ENCODE results near the gene CTU1. TPM values are rescaled to one million over a fixed set of nuclear protein-coding genes. Genes with fewer than 3 reads are reported as not detected.

CTU1 gene
- total RNA-seq, 2 donors from 2014 or later: 4.9 to 12.5 TPM

GRCh38 chr19:51083181-51083580 is 25.0 kb downstream of the CTU1 start:
- DNase-seq (ENCODE audit: low spot score) (no peak), ATAC-seq (ENCODE audit: insufficient number of reproducible peaks, low FRiP score, low read depth) (no peak)
- H3K9me3 ChIP-seq: no peaks in the 10 kb centered on the region
- no peaks in the 10 kb centered on the region for H3K36me3 ChIP-seq
- no peaks in the 10 kb centered on the region for H3K4me1 ChIP-seq (ENCODE audit: control insufficient read depth in 1 of 2, low read depth in 2 of 2)
- TF ChIP-seq CTCF (IDR thresholded peaks at IDR 0.05): no peak
- H3K27ac ChIP-seq: no peak overlapping the region
- H3K4me3 ChIP-seq: no peak overlapping the region
- no peaks in the 10 kb centered on the region for H3K27me3 ChIP-seq (replicated peaks; ENCODE audit: insufficient read depth)

- Histone ChIP-seq H3K9me3 (no peaks in the 10 kb centered on the region), H3K27ac (no peak within 1 kb of the TSS), H3K36me3 (no peaks in the 10 kb centered on the region), H3K27me3 (replicated peaks; ENCODE audit: insufficient read depth) (no peaks in the 10 kb centered on the region), H3K4me3 (no peak within 1 kb of the TSS), H3K4me1 (ENCODE audit: control insufficient read depth in 1 of 2, low read depth in 2 of 2) (no peaks in the 10 kb centered on the region)
- ATAC-seq (ENCODE audit: insufficient number of reproducible peaks, low FRiP score, low read depth) (no peak), DNase-seq (ENCODE audit: low spot score) (no peak)
- no peak for TF ChIP-seq CTCF (IDR thresholded peaks at IDR 0.05)
These were observed 25.6 kb downstream of the CTU1 start, which contains the start of gene KLK14 for GRCh38 chr19:51082611-51083010. Gene KLK14, minus strand, starts transcription at chr19:51082887. Its CDS starts 273 bp downstream, at chr19:51082614.

- ATAC-seq (ENCODE audit: insufficient number of reproducible peaks, low FRiP score, low read depth) (no peak), DNase-seq (ENCODE audit: low spot score) (no peak)
- Histone ChIP-seq H3K27me3 (replicated peaks; ENCODE audit: insufficient read depth) (no peaks in the 10 kb centered on the region), H3K27ac (no peak overlapping the region), H3K36me3 (no peaks in the 10 kb centered on the region), H3K4me1 (ENCODE audit: control insufficient read depth in 1 of 2, low read depth in 2 of 2) (no peaks in the 10 kb centered on the region), H3K4me3 (no peak overlapping the region), H3K9me3 (no peaks in the 10 kb centered on the region)
- TF ChIP-seq CTCF (IDR thresholded peaks at IDR 0.05): no peak
These were observed 26.7 kb downstream of the CTU1 start for GRCh38 chr19:51081476-51081875.

GRCh38 chr19:51079481-51080110 is 28.6 kb downstream of the CTU1 start:
- Histone ChIP-seq H3K36me3 (no peaks in the 10 kb centered on the region), H3K4me3 (no peak overlapping the region), H3K27ac (no peak overlapping the region), H3K4me1 (ENCODE audit: control insufficient read depth in 1 of 2, low read depth in 2 of 2) (no peaks in the 10 kb centered on the region), H3K9me3 (no peaks in the 10 kb centered on the region), H3K27me3 (replicated peaks; ENCODE audit: insufficient read depth) (no peaks in the 10 kb centered on the region)
- no peak for TF ChIP-seq CTCF (IDR thresholded peaks at IDR 0.05)
- ATAC-seq (ENCODE audit: insufficient number of reproducible peaks, low FRiP score, low read depth): no peak
- no peak for DNase-seq (ENCODE audit: low spot score)

GRCh38 chr19:51078731-51079130 is 29.5 kb downstream of the CTU1 start:
- ATAC-seq (ENCODE audit: insufficient number of reproducible peaks, low FRiP score, low read depth): no peak
- TF ChIP-seq CTCF (IDR thresholded peaks at IDR 0.05): no peak
- H3K27me3 ChIP-seq (replicated peaks; ENCODE audit: insufficient read depth): no peaks in the 10 kb centered on the region

More at GRCh38 chr19:51078731-51079130, 29.5 kb downstream of the CTU1 start:
- Histone ChIP-seq H3K27ac (no peak overlapping the region), H3K4me3 (no peak overlapping the region), H3K36me3 (no peaks in the 10 kb centered on the region), H3K9me3 (peaks cover 3% of the 10 kb centered on the region), H3K4me1 (ENCODE audit: control insufficient read depth in 1 of 2, low read depth in 2 of 2) (no peaks in the 10 kb centered on the region)
- no peak for DNase-seq (ENCODE audit: low spot score)
